ENCODE measurements around the gene MICB.

MICB gene

DNA sequence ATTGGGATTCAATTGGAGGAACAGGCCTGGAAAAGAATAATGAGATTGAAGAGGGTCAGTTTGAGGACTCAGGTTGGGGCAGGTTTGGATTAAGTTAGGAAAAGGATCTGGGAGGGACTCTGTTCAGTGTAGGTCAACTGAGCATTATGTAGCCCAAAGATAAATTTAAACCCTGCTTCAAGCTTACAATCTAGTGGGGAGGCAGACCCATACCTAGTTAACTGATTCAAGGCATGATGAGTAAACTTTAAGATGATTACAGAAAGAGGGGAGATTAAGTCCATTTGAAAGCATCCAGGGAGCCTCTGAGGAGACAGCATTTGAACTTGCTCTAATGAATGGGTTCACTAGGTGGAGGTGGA, 62.7 kb downstream of the MICB start:
- DNase-seq (ENCODE audit: low read depth in 2 of 2): no peak
